Measurements from ENCODE around the gene EDEM2.
"Not testable (repeated sequence)": the region's sequence is repeated elsewhere in the genome, so short reads cannot be mapped to it uniquely, and the experiment has no call there.

Gene EDEM2

GRCh38 chr20:35085477-35086225 lies 61.5 kb downstream of the EDEM2 start:
- DNase-seq = no peak

DNA sequence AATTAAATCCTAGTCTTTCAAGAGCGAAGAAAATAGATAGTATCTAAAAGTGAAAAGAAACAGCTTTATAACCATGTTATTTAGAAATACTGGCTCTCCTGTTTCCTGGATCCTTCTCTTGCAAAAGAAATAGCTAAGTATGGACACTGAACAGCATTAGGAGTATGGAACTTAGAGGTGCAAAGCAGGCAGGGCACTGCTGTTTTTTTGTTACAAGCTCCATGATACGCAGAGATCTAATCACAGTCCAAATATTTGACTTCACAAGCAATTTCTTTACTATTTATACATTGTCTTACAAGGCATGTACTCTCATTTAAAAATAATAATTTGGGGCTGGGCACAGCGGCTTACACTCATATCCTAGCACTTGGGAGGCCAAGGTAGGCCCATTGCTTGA lies 62.1 kb downstream of the EDEM2 start:
- DNase-seq = no peak

DNA sequence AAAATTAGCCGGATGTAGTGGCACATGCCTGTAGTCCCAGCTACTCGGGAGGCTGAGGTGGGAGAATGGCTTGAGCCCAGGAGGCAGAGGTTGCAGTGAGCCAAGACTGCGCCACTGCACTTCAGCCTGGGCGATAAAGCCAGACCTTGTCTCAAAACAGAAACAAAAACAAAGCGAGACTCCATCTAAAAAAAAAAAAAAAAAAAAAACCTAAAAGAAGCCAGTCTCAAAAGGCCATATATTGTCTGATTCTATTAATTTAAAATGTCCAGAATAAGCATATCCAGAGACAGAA lies 66.8 kb downstream of the EDEM2 start:
- not testable (repeated sequence) for DNase-seq

DNA sequence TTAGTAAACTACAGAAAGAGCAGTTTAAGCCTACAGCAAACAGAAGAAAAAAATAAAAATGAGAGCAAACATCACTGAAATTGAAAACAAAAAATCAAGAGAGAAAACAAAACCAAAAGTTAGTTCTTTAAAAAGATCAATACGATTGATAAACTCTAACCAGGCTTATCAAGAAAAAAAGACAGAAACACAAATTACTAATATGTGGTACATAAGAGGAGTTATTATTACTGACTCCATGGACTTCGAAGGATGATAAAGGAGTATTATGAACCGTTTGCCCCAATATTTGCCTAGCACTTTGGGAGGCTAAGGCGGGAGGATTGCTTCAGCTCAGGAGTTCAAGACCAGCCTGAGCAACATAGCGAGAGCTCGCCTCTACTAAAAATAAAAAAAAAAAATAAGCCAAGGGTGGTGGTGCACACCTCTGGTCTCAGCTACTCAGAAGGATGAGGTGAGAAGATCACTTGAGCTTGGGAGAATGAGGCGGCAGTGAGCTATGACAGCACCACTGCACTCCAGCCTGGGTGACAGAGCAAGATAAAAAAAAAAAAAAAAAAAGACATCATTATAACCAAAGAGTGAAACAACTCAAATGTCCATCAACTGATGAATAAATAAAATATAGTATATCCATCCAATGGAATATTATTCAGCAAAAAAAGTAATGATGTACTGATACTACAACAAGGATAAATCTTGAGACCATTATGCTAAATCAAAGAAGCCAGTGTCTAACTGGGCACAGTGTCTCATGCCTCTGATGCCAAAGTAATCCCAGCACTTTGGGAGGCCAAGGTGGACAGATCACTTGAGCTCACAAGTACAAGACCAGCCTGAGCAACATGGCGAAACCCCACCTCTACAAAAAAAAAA lies 67.4 kb downstream of the EDEM2 start:
- no peak for DNase-seq

DNA sequence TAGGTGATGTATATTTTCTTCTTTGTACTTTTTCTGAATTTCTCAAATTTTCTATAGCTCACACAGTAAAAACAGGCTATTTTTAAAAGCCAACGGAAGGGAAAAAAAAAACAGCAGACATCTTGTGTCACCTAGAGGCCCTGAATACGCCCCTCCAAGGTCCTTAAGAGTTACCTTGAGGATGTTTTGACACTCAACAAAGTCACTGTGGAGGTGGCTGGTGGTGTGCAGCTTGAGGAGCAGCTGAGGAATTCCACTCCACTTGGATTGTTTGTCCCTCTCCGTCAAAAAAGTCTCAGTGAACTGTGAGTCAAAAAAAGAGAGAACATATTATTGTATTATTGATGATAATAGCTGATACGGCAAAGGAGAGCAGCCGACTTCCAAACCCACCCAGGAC lies 69.3 kb downstream of the EDEM2 start:
- no peak for DNase-seq

DNA sequence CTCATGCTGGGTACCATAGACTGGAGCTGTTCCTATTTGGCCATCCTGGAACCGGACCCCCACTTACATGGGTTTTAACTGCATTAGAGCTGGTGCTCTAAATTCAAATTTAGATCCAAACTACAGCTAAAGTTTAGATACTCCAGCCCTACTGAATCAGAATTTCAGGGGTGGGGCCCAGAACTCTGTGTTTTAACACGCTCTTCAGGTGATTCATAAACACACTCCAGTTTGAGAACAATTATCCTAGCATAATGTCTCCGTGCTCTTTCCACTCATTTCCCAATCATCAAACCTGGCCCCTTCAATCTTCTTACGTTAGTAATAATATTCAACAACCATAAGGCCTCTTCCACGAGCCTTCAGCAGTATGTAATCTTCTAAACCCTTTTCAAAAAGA lies 69.8 kb downstream of the EDEM2 start:
- DNase-seq = no peak

GRCh38 chr20:35071436-35072153 lies 75.5 kb downstream of the EDEM2 start:
- DNase-seq = not testable (repeated sequence)

GRCh38 chr20:35066194-35066593 lies 80.9 kb downstream of the EDEM2 start:
- DNase-seq = no peak
